HG02610 (cell line): ENCODE data around the gene ROCK2.
A peak's percentile ranks its signal among the peaks of the same experiment; 100 is the strongest.
"Not testable (repeated sequence)": the region's sequence is repeated elsewhere in the genome, so short reads cannot be mapped to it uniquely, and the experiment has no call there.

Experiments used
- ATAC-seq: cut with Tn5 transposase; IDR thresholded peaks from one replicate; pipeline ENCODE4 v1.9.1; 2021; ENCODE audit warnings: mild to moderate bottlenecking, moderate library complexity; ENCODE audit not compliant: unreplicated experiment

Gene ROCK2

GRCh38 chr2:11196246-11196645 lies 148.2 kb downstream of the ROCK2 start:
- ATAC-seq, result no peak

GRCh38 chr2:11187731-11188130 lies 156.7 kb downstream of the ROCK2 start:
- ATAC-seq, result no peak

- ATAC-seq, result no peak
Measured at GRCh38 chr2:11187083-11187619, 157.3 kb downstream of the ROCK2 start.

- ATAC-seq, result no peak
Measured at GRCh38 chr2:11186145-11186544, 158.3 kb downstream of the ROCK2 start.

GRCh38 chr2:11182951-11183350 lies 161.5 kb downstream of the ROCK2 start:
- ATAC-seq, result no peak

GRCh38 chr2:11180653-11181052 lies 163.8 kb downstream of the ROCK2 start:
- no peak for ATAC-seq

GRCh38 chr2:11179899-11180298 lies 164.5 kb downstream of the ROCK2 start:
- no peak for ATAC-seq

- ATAC-seq, result no peak
Measured at GRCh38 chr2:11179196-11179595, 165.2 kb downstream of the ROCK2 start.

GRCh38 chr2:11177871-11178690 lies 166.4 kb downstream of the ROCK2 start:
- ATAC-seq, result no peak

- ATAC-seq, result no peak
Measured at GRCh38 chr2:11175293-11175795, 169.1 kb downstream of the ROCK2 start.

- ATAC-seq, result no peak
Measured at GRCh38 chr2:11174222-11174621, 170.2 kb downstream of the ROCK2 start.

GRCh38 chr2:11169333-11169732 lies 175.1 kb downstream of the ROCK2 start:
- no peak for ATAC-seq

- no peak for ATAC-seq
Measured at GRCh38 chr2:11168488-11168887, 175.9 kb downstream of the ROCK2 start.

- ATAC-seq, result no peak
Measured at GRCh38 chr2:11166476-11166875, 178.0 kb downstream of the ROCK2 start.

GRCh38 chr2:11165046-11165445 lies 179.4 kb downstream of the ROCK2 start:
- not testable (repeated sequence) for ATAC-seq

GRCh38 chr2:11163439-11164317 lies 180.8 kb downstream of the ROCK2 start:
- no peak for ATAC-seq

- no peak for ATAC-seq
Measured at GRCh38 chr2:11161747-11162146, 182.7 kb downstream of the ROCK2 start.

GRCh38 chr2:11160731-11161455 lies 183.5 kb downstream of the ROCK2 start:
- ATAC-seq, result peak; percentile 66

GRCh38 chr2:11160256-11160655 lies 184.2 kb downstream of the ROCK2 start:
- ATAC-seq, result no peak

- ATAC-seq, result no peak
Measured at GRCh38 chr2:11159574-11160170, 184.8 kb downstream of the ROCK2 start.
